Umbilical cord (tissue), 2 donors: ENCODE results near the gene TIMD4. TPM values are rescaled to one million over a fixed set of nuclear protein-coding genes. Genes with fewer than 3 reads are reported as not detected.
"Not testable (repeated sequence)": the region's sequence is repeated elsewhere in the genome, so short reads cannot be mapped to it uniquely, and the experiment has no call there.

ENCODE experiments used
- DNase-seq: peaks from one replicate; pipeline ENCODE4 v3.0.0-alpha.2; 2015; ENCODE audit warnings: low spot score
- total RNA-seq: library from RNA; depleted of rRNA; stranded (reverse); fragments of >200 nt; gene quantifications from one replicate; pipeline ENCODE4 v1.2.3, GENCODE V29; 2014; ENCODE audit warnings: low replicate concordance; ENCODE audit not compliant: insufficient read depth

TIMD4 gene
- 0.48 TPM for total RNA-seq

GRCh38 chr5:156963125-156963524 is at the start of gene TIMD4:
TIMD4 (minus strand) TSS chr5:156963226; CDS start chr5:156963198, 28 bp downstream.
- peak; percentile 23 for DNase-seq

- DNase-seq = no peak
Observed at GRCh38 chr5:157006262-157006661, 43.2 kb upstream of the TIMD4 start.

GRCh38 chr5:157004893-157005551 is 42.0 kb upstream of the TIMD4 start:
- no peak for DNase-seq

GRCh38 chr5:156991714-156992113 is 28.7 kb upstream of the TIMD4 start:
- no peak for DNase-seq

GRCh38 chr5:156984064-156984463 is 21.0 kb upstream of the TIMD4 start:
- DNase-seq = no peak

GRCh38 chr5:156981481-156981880 is 18.5 kb upstream of the TIMD4 start:
- DNase-seq = peak; percentile 5

- DNase-seq = no peak
Observed at GRCh38 chr5:156974328-156974727, 11.3 kb upstream of the TIMD4 start.

GRCh38 chr5:156971848-156972525 is 9.0 kb upstream of the TIMD4 start:
- no peak for DNase-seq

- DNase-seq = no peak
Observed at GRCh38 chr5:156971415-156971814, 8.4 kb upstream of the TIMD4 start.

GRCh38 chr5:156967386-156967785 is 4.4 kb upstream of the TIMD4 start:
- not testable (repeated sequence) for DNase-seq

- DNase-seq = no peak
Observed at GRCh38 chr5:156956321-156956720, 6.7 kb downstream of the TIMD4 start.

GRCh38 chr5:156951359-156951758 is 11.7 kb downstream of the TIMD4 start:
- DNase-seq = no peak

- DNase-seq = no peak
Observed at GRCh38 chr5:156950716-156951115, 12.3 kb downstream of the TIMD4 start.

- DNase-seq = no peak
Observed at GRCh38 chr5:156949424-156949823, 13.6 kb downstream of the TIMD4 start.

GRCh38 chr5:156947925-156948324 is 15.1 kb downstream of the TIMD4 start:
- DNase-seq = no peak

GRCh38 chr5:156942064-156942463 is 21.0 kb downstream of the TIMD4 start:
- no peak for DNase-seq

- not testable (repeated sequence) for DNase-seq
Observed at GRCh38 chr5:156940462-156940861, 22.6 kb downstream of the TIMD4 start.

- DNase-seq = no peak
Observed at GRCh38 chr5:156936972-156937371, 26.1 kb downstream of the TIMD4 start.

- DNase-seq = peak; percentile 17
Observed at GRCh38 chr5:156934450-156935211, 28.4 kb downstream of the TIMD4 start.

- DNase-seq = no peak
Observed at GRCh38 chr5:156929366-156929948, 33.6 kb downstream of the TIMD4 start.

- DNase-seq = no peak
Observed at GRCh38 chr5:156927545-156927944, 35.5 kb downstream of the TIMD4 start.

GRCh38 chr5:156925767-156926166 is 37.3 kb downstream of the TIMD4 start:
- DNase-seq = not testable (repeated sequence)
